ENCODE measurements around the gene SCRT2.

SCRT2 gene

DNA sequence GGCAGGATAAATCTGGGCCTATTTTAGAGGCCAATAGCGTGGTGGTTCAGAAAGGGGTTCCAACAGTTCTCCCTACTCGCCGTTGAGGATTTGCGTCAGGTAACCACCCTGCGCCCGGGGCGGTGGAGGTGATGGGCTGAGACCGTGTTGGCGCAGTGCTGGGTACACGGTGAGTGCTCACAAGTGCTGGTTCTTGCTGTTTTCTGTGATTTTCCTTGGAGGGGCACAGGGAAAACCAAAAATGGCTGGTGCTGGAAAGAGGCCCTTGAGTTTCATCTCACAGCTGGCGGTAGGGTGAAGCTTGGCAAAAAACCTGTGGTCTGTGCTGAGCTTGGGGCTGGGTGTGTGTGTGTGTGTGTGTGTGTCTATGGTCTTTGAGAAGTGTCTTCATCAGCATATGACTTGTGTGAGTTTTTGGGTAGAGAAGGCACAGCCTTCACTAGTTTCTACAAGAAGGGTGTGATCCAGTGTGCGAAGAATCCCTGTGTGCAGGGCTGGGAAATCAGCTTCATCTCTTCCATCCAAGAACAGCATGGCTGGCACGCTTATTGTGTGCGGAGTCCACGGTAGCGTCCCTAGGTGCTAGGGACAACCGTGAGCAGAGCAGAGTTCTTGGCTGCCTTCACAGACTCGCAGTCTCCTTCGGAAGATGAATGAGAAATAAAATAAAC, 35.3 kb upstream of the SCRT2 start:
- no peak for DNase-seq (ENCODE audit: insufficient read length)
- TF ChIP-seq POLR2A (IDR thresholded peaks at IDR 0.05; ENCODE audit: low read depth, low read length) (no peak), TAF1 (IDR thresholded peaks at IDR 0.05; ENCODE audit: borderline replicate concordance, low read depth, low read length) (no peak), POLR2AphosphoS5 (IDR thresholded peaks at IDR 0.05; ENCODE audit: low read depth, low read length) (no peak)
- FAIRE-seq: no peak

DNA sequence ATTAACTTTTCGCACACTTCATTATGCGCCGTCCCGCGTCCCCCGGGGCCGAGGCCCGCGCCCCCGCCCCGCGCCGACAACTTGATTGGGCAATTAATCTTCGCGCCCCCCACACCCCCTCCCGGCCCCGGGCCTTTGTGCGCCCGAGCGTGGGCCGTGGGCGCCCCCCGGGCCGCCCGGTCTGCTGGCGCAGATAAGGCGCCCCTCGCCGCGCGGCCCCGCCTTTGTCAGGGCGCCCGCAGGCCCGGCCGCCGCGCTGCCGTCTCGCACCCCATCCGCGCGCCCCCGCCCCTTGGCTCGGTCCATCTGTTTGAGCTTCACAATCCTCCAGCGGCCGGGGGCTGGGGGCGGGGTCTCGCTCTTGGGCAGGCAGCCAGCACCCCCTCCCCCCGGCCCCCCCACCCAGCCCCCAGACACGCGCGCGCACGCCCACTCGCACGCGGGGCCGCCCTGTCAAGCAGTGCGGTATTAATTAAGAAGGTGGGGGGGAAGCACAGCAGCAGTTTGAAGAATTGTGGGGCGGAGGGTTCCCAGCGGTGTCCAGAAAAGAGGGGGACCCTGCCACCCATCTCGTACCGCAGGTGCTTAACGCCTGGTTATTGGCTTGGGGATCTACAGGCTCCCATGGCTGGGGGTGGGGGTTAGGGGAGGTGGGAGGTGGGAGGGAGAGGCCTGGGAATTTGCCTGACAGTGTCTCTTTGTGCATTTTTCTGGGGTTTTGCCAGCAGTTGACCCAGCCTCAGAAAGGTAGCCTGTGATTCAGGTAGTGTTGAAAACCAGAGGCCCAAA, 34.6 kb upstream of the SCRT2 start:
- DNase-seq (ENCODE audit: insufficient read length): no peak
- no peak for FAIRE-seq
- no peak for TF ChIP-seq POLR2A (IDR thresholded peaks at IDR 0.05; ENCODE audit: low read depth, low read length)
- TF ChIP-seq POLR2AphosphoS5 (IDR thresholded peaks at IDR 0.05; ENCODE audit: low read depth, low read length): no peak
- no peak for TF ChIP-seq TAF1 (IDR thresholded peaks at IDR 0.05; ENCODE audit: borderline replicate concordance, low read depth, low read length)

DNA sequence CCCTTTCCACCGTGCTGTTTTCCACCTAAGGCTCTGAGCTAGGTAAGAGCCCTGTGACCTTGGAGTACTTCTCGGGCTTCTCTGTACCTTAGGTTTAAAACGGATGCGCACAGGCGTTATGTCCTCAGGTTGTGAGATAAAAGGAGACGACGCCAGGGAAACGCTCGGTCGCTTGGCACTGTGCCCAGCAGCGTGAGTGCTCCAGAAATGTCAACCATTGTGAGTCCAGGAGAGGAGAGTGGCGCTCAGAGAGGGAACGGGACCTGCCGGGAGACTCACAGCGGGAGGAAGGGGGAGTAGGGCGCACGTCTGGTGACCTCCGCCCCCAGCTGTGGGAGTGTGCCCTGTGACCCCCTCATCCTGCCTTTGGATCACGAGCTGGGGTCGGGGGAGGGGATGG, 33.8 kb upstream of the SCRT2 start:
- TF ChIP-seq POLR2A (IDR thresholded peaks at IDR 0.05; ENCODE audit: low read depth, low read length) (no peak), TAF1 (IDR thresholded peaks at IDR 0.05; ENCODE audit: borderline replicate concordance, low read depth, low read length) (no peak), POLR2AphosphoS5 (IDR thresholded peaks at IDR 0.05; ENCODE audit: low read depth, low read length) (no peak)
- DNase-seq (ENCODE audit: insufficient read length): no peak
- FAIRE-seq: no peak

DNA sequence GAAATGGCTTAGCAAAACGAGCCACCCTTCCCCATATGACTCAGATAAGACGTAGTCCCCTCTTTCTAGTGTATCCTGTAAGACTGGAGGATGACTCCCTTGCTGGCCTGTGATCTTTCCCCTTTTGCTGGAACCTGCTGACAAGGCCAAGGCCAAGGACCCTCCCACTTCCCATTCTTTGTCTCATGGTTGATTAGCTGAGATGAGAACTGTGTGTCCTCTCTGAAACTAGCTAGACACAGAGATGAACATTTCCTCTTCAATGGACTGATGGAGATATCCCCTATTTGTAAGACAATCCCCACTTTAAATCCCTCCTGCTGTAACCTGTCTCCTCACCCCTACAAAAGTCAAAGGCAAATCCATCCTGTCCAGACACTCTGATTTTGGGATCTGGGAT, 33.4 kb upstream of the SCRT2 start:
- no peak for TF ChIP-seq POLR2A (IDR thresholded peaks at IDR 0.05; ENCODE audit: low read depth, low read length)
- TF ChIP-seq TAF1 (IDR thresholded peaks at IDR 0.05; ENCODE audit: borderline replicate concordance, low read depth, low read length): no peak
- TF ChIP-seq POLR2AphosphoS5 (IDR thresholded peaks at IDR 0.05; ENCODE audit: low read depth, low read length): no peak
- FAIRE-seq (no peak), DNase-seq (ENCODE audit: insufficient read length) (no peak)

DNA sequence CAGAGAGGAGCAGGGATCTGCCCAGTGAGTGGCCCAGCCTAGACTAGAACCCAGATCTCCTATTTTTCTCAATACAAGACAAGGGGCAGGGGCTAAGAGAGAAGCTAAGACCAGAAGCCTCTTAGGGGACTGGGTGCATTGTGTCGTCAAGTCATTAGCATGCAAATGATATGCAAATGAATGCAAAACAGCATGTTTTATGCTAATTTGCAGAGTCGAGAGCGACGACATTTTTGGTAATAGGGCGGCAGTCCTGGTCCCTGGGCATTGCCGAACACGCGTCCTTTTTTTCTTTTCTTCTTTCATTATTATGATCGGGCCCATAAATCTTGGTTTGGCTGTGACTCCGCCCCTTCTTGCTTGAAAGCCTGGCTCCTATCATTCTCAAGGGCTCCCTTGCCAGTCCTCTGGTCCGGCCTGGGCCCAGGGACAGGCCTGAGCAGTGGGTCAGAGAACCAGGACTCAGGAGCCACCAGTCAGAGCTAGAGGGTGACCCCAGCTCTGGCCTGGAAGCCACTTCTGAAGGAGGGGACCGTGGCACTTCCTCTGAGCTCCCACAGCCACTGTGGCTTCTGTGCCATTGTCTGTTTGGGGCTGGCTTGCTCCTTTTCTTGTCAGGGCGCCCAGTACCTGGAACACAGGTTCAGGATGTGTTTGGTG, 32.0 kb upstream of the SCRT2 start:
- DNase-seq (ENCODE audit: insufficient read length) (no peak), FAIRE-seq (no peak)
- TF ChIP-seq TAF1 (IDR thresholded peaks at IDR 0.05; ENCODE audit: borderline replicate concordance, low read depth, low read length) (no peak), POLR2AphosphoS5 (IDR thresholded peaks at IDR 0.05; ENCODE audit: low read depth, low read length) (no peak), POLR2A (IDR thresholded peaks at IDR 0.05; ENCODE audit: low read depth, low read length) (no peak)

DNA sequence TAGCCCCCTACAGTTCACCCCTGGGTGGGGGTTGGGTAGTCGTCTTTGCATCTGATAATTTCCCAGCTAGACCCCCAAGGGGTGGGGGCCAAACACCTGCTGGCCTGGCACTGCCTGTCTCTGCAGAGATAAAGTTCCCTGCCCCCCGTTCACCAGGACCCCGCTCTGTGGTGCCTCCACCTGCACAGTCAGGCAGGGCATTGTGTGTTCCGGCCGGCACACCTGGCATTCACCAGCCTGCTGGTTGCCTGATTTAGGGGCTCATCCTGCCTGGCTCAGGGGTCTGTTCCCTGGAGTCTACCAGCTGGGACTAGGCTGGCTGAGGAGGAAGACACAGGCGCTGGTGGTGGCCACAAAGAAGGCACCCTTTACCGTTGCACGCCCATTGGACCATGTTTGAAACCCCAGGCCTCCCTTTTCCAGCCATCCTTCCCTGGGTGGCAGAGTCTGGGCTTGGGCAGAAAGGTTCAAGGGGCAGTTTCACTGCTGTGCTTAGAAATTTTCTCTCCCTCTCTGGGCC, 30.8 kb upstream of the SCRT2 start:
- FAIRE-seq (no peak), DNase-seq (ENCODE audit: insufficient read length) (no peak)
- TF ChIP-seq POLR2AphosphoS5 (IDR thresholded peaks at IDR 0.05; ENCODE audit: low read depth, low read length) (no peak), POLR2A (IDR thresholded peaks at IDR 0.05; ENCODE audit: low read depth, low read length) (no peak), TAF1 (IDR thresholded peaks at IDR 0.05; ENCODE audit: borderline replicate concordance, low read depth, low read length) (no peak)

DNA sequence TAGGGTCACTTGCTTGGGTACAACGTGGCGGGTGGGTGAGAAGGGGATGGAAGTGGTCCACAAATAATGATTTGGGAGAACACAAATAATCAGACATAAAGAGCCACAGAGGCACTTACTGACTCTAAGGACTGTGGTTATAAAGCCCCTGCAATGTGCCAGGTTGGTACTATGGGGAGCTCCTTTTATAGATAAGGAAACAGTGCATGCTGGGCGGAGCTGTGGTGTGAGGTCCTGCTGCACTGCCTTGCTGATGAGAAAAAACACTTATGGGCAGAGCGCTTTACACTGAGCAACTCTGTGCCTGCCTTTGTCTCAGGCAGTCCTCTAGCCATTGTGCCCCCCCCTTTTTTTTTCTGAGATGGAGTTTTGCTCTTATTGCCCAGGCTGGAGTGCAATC, 29.1 kb upstream of the SCRT2 start:
- FAIRE-seq (no peak), DNase-seq (ENCODE audit: insufficient read length) (no peak)
- TF ChIP-seq POLR2A (IDR thresholded peaks at IDR 0.05; ENCODE audit: low read depth, low read length): no peak
- TF ChIP-seq POLR2AphosphoS5 (IDR thresholded peaks at IDR 0.05; ENCODE audit: low read depth, low read length): no peak
- TF ChIP-seq TAF1 (IDR thresholded peaks at IDR 0.05; ENCODE audit: borderline replicate concordance, low read depth, low read length): no peak

DNA sequence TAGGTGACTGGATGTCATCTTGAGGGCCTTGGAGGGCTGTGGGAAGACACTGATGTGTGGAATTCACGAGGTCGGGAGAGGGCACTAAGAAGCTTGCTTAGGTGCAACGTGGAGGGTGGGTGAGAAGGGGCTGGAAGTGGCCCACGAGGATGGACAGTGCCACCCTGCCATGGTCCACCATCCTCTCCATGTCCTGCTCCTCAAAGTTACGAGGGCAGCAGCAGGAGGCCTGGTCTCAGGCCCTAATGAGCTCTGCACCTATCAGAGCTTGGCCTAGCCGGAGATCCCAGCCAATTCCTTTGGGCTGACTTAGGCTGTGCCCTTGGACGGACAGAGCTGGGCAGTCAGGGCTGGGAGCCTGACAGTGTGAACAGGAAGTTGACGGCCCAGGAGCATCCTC, 27.8 kb upstream of the SCRT2 start:
- no peak for FAIRE-seq
- DNase-seq (ENCODE audit: insufficient read length): no peak
- TF ChIP-seq POLR2A (IDR thresholded peaks at IDR 0.05; ENCODE audit: low read depth, low read length) (no peak), POLR2AphosphoS5 (IDR thresholded peaks at IDR 0.05; ENCODE audit: low read depth, low read length) (no peak), TAF1 (IDR thresholded peaks at IDR 0.05; ENCODE audit: borderline replicate concordance, low read depth, low read length) (no peak)

DNA sequence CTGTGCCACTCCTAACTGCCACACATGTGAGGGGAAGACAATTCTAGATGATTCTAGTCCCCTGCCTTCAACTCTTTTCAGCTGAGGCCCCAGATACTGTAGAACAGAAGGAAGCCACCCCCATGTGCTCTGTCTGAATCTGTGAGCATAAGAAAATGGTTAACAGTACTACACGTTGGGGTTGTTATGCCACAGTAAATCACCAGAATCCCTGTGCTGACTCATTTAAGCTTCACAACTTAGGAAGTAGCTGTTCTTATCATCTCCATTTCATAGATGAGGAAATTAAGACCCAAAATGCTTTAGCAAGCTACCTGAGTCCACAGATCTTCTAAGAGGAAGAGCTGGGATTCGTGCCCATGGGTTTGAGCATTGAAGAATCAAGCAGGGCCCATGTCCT, 27.4 kb upstream of the SCRT2 start:
- no peak for FAIRE-seq

DNA sequence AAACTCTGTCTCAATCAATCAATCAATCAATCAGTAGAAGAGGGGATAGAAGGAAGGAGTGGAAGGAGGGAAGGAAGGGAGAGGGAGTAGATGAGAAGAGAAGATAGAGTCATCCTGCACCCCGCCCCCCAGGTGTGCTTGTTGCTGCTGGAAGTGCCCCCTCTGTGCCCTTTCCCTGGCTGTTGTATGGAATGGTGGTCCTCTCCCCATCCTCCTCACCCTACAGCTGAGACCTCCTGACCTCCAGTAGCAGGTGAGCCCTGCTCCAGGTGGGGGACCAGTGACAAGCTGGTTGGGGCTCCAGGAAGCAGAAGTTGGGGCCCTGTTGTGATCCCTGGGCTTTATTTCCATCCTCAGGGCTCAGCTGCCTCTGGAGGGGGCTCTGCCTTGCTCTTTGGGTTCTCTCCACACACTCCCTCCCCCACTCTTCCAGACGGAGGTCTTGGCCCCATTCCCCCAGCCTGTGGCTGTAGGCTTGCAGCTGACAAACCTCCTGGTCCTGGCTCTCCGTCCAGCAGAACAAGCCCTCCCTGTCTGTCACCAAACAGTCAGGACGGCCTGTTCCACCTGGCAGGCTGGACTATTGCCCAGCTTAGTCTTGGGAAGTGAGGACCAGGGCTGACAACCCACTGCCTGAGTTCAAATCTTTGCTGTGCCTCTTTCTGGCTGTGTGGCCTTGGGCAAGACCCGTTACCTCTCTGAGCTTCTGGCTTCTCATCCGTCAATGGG, 26.0 kb upstream of the SCRT2 start:
- FAIRE-seq (no peak), DNase-seq (ENCODE audit: insufficient read length) (no peak)
- TF ChIP-seq TAF1 (IDR thresholded peaks at IDR 0.05; ENCODE audit: borderline replicate concordance, low read depth, low read length) (no peak), POLR2AphosphoS5 (IDR thresholded peaks at IDR 0.05; ENCODE audit: low read depth, low read length) (no peak), POLR2A (IDR thresholded peaks at IDR 0.05; ENCODE audit: low read depth, low read length) (no peak)

More for the DNA sequence above, 27.4 kb upstream of the SCRT2 start:
- DNase-seq (ENCODE audit: insufficient read length): no peak
- TF ChIP-seq POLR2A (IDR thresholded peaks at IDR 0.05; ENCODE audit: low read depth, low read length) (no peak), TAF1 (IDR thresholded peaks at IDR 0.05; ENCODE audit: borderline replicate concordance, low read depth, low read length) (no peak), POLR2AphosphoS5 (IDR thresholded peaks at IDR 0.05; ENCODE audit: low read depth, low read length) (no peak)

DNA sequence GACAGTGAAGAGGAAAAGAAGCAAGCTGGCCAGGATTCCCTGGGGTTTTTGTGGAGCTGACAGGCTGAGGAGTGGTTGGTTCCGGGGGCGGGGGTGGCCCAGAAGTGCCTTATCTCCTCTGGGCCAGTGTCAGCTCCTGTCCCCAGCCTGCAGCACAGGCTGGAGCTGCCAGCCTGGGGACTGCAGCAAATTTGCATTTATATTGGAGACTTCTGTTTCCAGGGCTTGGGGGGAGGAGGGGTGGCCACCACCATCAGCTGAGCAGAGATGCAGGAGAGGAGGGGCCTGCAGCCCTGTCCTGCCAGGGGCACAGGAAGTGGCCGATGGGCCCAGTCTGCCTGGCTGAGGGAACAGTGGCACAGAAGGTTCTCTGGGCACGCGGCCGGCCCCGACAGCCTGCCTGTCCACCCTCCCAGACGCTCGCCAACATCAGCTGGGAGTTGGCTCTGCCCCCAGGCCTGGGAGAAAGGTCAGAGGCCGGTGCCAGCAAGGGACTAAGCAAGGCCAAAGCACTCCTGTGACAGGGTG, 24.3 kb upstream of the SCRT2 start:
- DNase-seq (ENCODE audit: insufficient read length) (no peak), FAIRE-seq (no peak)
- TF ChIP-seq TAF1 (IDR thresholded peaks at IDR 0.05; ENCODE audit: borderline replicate concordance, low read depth, low read length): no peak
- TF ChIP-seq POLR2A (IDR thresholded peaks at IDR 0.05; ENCODE audit: low read depth, low read length): no peak
- no peak for TF ChIP-seq POLR2AphosphoS5 (IDR thresholded peaks at IDR 0.05; ENCODE audit: low read depth, low read length)
